Jurkat, Clone E6-1 (cell line): ENCODE results near the gene DUSP6.
"Not testable (repeated sequence)": the region's sequence is repeated elsewhere in the genome, so short reads cannot be mapped to it uniquely, and the experiment has no call there.

ENCODE experiments used
- DNase-seq: peaks from one replicate; pipeline ENCODE4 v3.0.0-alpha.2; 2011; ENCODE audit warnings: low read depth, low spot score
- H3K4me3 ChIP-seq: 2 replicates; pipeline ENCODE4 v1.5.1; 2011; ENCODE audit warnings: mild to moderate bottlenecking, low read length, control low read depth, moderate library complexity

Gene DUSP6

GRCh38 chr12:89343127-89343526 is 9.2 kb downstream of the DUSP6 start:
- DNase-seq = no peak
- no peak overlapping the region for H3K4me3 ChIP-seq

- H3K4me3 ChIP-seq = no peak overlapping the region
- DNase-seq = no peak
These were observed 11.4 kb downstream of the DUSP6 start for GRCh38 chr12:89340861-89341260.

- DNase-seq = no peak
- H3K4me3 ChIP-seq = no peak overlapping the region
These were observed 12.8 kb downstream of the DUSP6 start for GRCh38 chr12:89339526-89339925.

- H3K4me3 ChIP-seq, DNase-seq: not testable (repeated sequence)
These were observed 15.2 kb downstream of the DUSP6 start for GRCh38 chr12:89337136-89337535.

- DNase-seq = no peak
These were observed 16.7 kb downstream of the DUSP6 start for GRCh38 chr12:89335452-89336244.

GRCh38 chr12:89334548-89335169 is 17.6 kb downstream of the DUSP6 start:
- H3K4me3 ChIP-seq = no peak overlapping the region
- no peak for DNase-seq

More at GRCh38 chr12:89335452-89336244, 16.7 kb downstream of the DUSP6 start:
- H3K4me3 ChIP-seq = no peak overlapping the region

- no peak overlapping the region for H3K4me3 ChIP-seq
- DNase-seq = no peak
These were observed 18.6 kb downstream of the DUSP6 start for GRCh38 chr12:89333564-89334252.

GRCh38 chr12:89328151-89329030 is 23.9 kb downstream of the DUSP6 start:
- no peak for DNase-seq
- no peak overlapping the region for H3K4me3 ChIP-seq

- no peak overlapping the region for H3K4me3 ChIP-seq
These were observed 24.7 kb downstream of the DUSP6 start for GRCh38 chr12:89327486-89328094.

GRCh38 chr12:89326239-89327040 is 25.9 kb downstream of the DUSP6 start:
- no peak for DNase-seq
- no peak overlapping the region for H3K4me3 ChIP-seq

More at GRCh38 chr12:89327486-89328094, 24.7 kb downstream of the DUSP6 start:
- no peak for DNase-seq

GRCh38 chr12:89325495-89325894 is 26.8 kb downstream of the DUSP6 start:
- no peak for DNase-seq
- H3K4me3 ChIP-seq = no peak overlapping the region

- H3K4me3 ChIP-seq = no peak overlapping the region
- DNase-seq = no peak
These were observed 27.9 kb downstream of the DUSP6 start for GRCh38 chr12:89324437-89324836.

- no peak overlapping the region for H3K4me3 ChIP-seq
- no peak for DNase-seq
These were observed 28.6 kb downstream of the DUSP6 start for GRCh38 chr12:89323568-89324218.

- no peak overlapping the region for H3K4me3 ChIP-seq
- no peak for DNase-seq
These were observed 31.6 kb downstream of the DUSP6 start for GRCh38 chr12:89320735-89321134.

GRCh38 chr12:89319606-89320005 is 32.7 kb downstream of the DUSP6 start:
- DNase-seq = no peak
- H3K4me3 ChIP-seq = no peak overlapping the region

- DNase-seq = no peak
- H3K4me3 ChIP-seq = no peak overlapping the region
These were observed 33.2 kb downstream of the DUSP6 start for GRCh38 chr12:89319122-89319521.

- no peak overlapping the region for H3K4me3 ChIP-seq
- no peak for DNase-seq
These were observed 35.6 kb downstream of the DUSP6 start for GRCh38 chr12:89316705-89317139.
